GM20000 (cell line): ENCODE measurements around the gene ZNF202.
A peak's percentile ranks its signal among the peaks of the same experiment; 100 is the strongest.
"Not testable (repeated sequence)": the region's sequence is repeated elsewhere in the genome, so short reads cannot be mapped to it uniquely, and the experiment has no call there.

Experiments used
- DNase-seq: peaks from one replicate; pipeline ENCODE4 v3.0.0; 2012; ENCODE audit warnings: low spot score
- TF ChIP-seq, protein P1 (sequence below): IDR thresholded peaks from 2 replicates; pipeline ENCODE4 v1.5.1; 2012; ENCODE audit warnings: mild to moderate bottlenecking, control low read depth; ENCODE audit errors: extremely low read depth, missing control alignments

Gene ZNF202

DNA sequence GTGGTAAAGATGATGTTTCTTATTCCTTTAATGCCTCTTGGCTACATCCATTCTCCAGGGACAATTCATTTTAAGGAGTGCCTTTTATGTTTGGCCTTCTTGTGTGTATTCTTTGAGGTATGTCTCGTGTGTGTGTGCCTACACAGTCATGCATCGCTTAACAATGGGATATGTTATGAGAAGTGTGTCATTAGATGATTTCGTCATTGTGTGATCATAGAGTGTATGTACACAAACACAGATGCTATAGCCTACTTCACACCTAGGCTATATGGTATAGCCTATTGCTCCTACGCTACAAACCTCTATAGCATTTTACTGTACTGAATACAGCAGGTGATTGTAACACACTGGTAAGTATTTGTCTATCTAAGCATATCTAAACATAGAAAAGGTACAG lies 23.0 kb downstream of the ZNF202 start:
- TF ChIP-seq, protein P1, sequence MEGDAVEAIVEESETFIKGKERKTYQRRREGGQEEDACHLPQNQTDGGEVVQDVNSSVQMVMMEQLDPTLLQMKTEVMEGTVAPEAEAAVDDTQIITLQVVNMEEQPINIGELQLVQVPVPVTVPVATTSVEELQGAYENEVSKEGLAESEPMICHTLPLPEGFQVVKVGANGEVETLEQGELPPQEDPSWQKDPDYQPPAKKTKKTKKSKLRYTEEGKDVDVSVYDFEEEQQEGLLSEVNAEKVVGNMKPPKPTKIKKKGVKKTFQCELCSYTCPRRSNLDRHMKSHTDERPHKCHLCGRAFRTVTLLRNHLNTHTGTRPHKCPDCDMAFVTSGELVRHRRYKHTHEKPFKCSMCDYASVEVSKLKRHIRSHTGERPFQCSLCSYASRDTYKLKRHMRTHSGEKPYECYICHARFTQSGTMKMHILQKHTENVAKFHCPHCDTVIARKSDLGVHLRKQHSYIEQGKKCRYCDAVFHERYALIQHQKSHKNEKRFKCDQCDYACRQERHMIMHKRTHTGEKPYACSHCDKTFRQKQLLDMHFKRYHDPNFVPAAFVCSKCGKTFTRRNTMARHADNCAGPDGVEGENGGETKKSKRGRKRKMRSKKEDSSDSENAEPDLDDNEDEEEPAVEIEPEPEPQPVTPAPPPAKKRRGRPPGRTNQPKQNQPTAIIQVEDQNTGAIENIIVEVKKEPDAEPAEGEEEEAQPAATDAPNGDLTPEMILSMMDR, result no peak
- no peak for DNase-seq

DNA sequence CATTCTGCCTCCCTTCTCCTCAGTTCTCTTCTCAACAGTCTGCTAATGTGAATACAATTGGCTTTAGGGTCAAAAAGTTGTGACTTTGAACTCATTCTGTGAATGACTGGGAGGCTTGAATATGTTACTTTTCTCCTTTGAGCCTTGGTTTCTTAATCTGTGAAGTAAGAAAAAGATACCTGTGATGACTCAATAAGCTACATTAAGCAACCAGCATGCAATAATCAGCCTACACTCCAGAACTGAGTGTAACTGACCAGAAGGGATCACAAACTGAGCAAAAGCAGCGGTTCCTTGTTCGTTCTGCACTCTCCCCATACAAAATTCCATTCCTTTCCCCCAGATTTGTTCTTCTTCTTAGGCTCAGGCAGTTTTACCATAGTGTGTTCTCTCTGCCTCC lies 23.4 kb downstream of the ZNF202 start:
- TF ChIP-seq, protein P1, result no peak
- DNase-seq, result no peak

DNA sequence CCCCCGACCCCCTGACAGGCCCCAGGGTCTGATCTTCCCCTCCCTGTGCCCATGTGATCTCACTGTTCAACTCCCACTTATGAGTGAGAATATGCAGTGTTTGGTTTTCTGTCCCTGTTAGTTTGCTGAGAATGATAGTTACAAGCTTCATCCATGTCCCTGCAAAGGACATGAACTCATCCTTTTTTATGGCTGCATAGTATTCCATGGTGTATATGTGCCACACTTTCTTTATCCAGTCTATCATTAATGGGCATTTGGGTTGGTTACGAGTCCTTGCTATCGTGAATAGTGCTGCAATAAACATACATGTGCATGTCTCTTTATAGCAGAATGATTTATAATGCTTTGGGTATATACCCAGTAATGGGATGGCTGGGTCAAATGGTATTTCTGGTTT lies 28.8 kb downstream of the ZNF202 start:
- not testable (repeated sequence) for DNase-seq

DNA sequence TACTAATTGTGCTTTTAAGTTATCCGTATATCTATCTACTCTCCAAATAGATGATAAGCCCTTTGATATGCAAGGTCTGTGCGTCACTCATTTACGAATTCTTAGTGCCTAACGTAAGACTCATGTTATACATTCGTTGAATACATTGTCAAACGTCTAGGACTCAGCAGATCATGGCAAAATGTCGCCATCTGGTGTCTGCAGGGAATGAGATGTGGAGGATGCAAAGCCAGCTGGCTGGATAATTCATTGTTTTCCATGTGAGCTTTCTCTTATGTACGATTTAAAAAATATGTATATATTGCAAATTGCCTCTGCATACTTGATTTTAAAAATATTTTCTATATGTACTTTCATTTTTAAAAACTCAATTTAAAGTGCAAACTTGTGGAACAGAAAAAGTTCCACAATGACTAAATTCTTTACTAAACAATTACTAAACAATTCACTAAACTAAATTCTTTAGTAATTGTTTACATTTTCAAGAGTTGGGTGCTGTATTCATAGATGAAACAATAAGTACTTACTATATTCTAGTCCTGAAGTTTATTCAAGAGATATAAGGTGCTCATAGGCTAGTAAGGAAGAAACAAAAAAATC lies 33.8 kb downstream of the ZNF202 start:
- TF ChIP-seq, protein P1, result peak; percentile 63
- DNase-seq, result peak; percentile 60

- TF ChIP-seq, protein P1, result no peak
- DNase-seq, result no peak
Observed at GRCh38 chr11:123707206-123707605, 34.3 kb downstream of the ZNF202 start.

DNA sequence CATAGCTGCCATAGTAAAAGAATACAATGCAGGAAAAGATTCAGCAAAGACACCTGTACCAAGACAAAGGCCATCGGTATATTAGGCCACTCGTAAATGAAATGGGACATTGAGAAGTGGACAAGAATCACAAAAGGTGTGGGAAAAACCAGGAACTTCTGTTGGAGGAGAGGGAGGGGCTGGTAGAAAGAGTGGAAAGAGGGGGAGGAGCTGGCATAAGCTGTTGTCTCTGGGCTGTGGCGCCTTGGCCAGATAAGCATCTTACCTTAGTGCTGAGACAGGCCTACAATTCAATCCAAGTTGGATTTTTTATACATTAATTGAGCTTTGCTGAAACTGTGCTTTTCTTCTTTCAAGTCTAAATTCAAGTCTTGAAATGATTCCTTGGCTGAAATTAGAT lies 37.1 kb downstream of the ZNF202 start:
- no peak for DNase-seq
- TF ChIP-seq, protein P1, result no peak

- no peak for DNase-seq
- TF ChIP-seq, protein P1, result no peak
Observed at GRCh38 chr11:123702696-123703095, 38.8 kb downstream of the ZNF202 start.

- DNase-seq, result peak; percentile 20
- TF ChIP-seq, protein P1, result no peak
Observed at GRCh38 chr11:123702139-123702538, 39.3 kb downstream of the ZNF202 start.
